Gastrocnemius medialis (tissue), 4 donors: ENCODE results near the gene GABRB1. TPM values are rescaled to one million over a fixed set of nuclear protein-coding genes. Genes with fewer than 3 reads are reported as not detected.

Experiments
- ATAC-seq, 2 donors: fragments of 150-250 bp; one replicate each; pipeline ENCODE4 v1.9.1; 2016
- DNase-seq, 2 donors: peaks; one replicate each; pipeline ENCODE4 v3.0.0-alpha.2; 2019
- H3K27ac ChIP-seq, 4 donors: fragments of 200-600 bp; sonication (generic); 1 replicate in 1 of 4; 2 replicates in 3 of 4; pipeline ENCODE4 v1.5.1; 2016 to 2018; ENCODE audit warnings: mild to moderate bottlenecking in 2 of 4, moderate library complexity in 1 of 4
- H3K27me3 ChIP-seq, 3 donors: fragments of 200-600 bp; sonication (generic) in 2 of 3; 1 replicate in 1 of 3; 2 replicates in 2 of 3; pipeline versions ENCODE4 v1.5.1 to v1.6.0; 2016 to 2019; ENCODE audit warnings: mild to moderate bottlenecking in 1 of 3, moderate library complexity in 1 of 3
- H3K36me3 ChIP-seq, 2 donors: fragments of 200-600 bp; sonication (generic) in 1 of 2; one replicate each; pipeline ENCODE4 v1.5.1; 2017 to 2018
- H3K4me1 ChIP-seq, 2 donors: fragments of 200-600 bp; sonication (generic) in 1 of 2; one replicate each; pipeline ENCODE4 v1.5.1; 2016 to 2017; ENCODE audit warnings: mild to moderate bottlenecking in 2 of 2
- H3K4me3 ChIP-seq, 4 donors: fragments of 200-600 bp; sonication (generic) in 3 of 4; 1 replicate in 1 of 4; 2 replicates in 3 of 4; pipeline ENCODE4 v1.5.1; 2016 to 2019; ENCODE audit warnings: mild to moderate bottlenecking in 2 of 4
- H3K9me3 ChIP-seq, 3 donors: fragments of 200-600 bp; sonication (generic) in 2 of 3; 1 replicate in 1 of 3; 2 replicates in 2 of 3; pipeline ENCODE4 v1.5.1; 2016 to 2019
- CTCF ChIP-seq, 5 experiments: fragments of 450-650 bp in 3 of 5; fragments of 200-600 bp in 2 of 5; sonication (generic) in 2 of 5; IDR thresholded peaks in 4 of 5; conservative IDR thresholded peaks in 1 of 5; 1 replicate in 4 of 5; 2 replicates in 1 of 5; pipeline ENCODE4 v1.5.1; 2016 to 2019; ENCODE audit warnings: antibody characterized with exemption in 5 of 5, mild to moderate bottlenecking in 3 of 5, moderate library complexity in 3 of 5
- POLR2A ChIP-seq, 2 donors: fragments of 450-650 bp; IDR thresholded peaks; one replicate each; pipeline ENCODE4 v1.6.1; 2017; ENCODE audit warnings: antibody characterized with exemption in 2 of 2, mild to moderate bottlenecking in 2 of 2, moderate library complexity in 2 of 2
- in situ Hi-C, 4 donors: fragments of 200-750 bp; cut with MboI; loops; one replicate each; pipeline versions ENCODE4 v1.15.0 to v1.8.0; 2017; ENCODE audit warnings: low sequenced_read_pairs in 4 of 4
- intact Hi-C: fragments of 100-400 bp; cut with DNase I; formaldehyde crosslinking; loops from one replicate; pipeline ENCODE4 v1.15.1; 2023; ENCODE audit warnings: low total_unique reads
- total RNA-seq, 4 donors: library from RNA; depleted of rRNA; stranded (reverse); fragments of >200 nt; gene quantifications; one replicate each; pipeline versions ENCODE4 v1.1.0 to v1.2.3, GENCODE V29; 2016

The GABRB1 gene
- total RNA-seq = not detected

GRCh38 chr4:47031011-47031678, at the start of gene GABRB1:
GABRB1 (plus strand) TSS chr4:47031567.
- Histone ChIP-seq H3K36me3 (no peaks in the 10 kb centered on the region), H3K27ac (no peak within 1 kb of the TSS), H3K4me3 (peak within 1 kb of the TSS in 3 of 4 donors; percentile 25 to 29 (median 27)), H3K27me3 (peaks cover 14 to 15% (median 14%) of the 10 kb centered on the region in 3 donors), H3K4me1 (no peaks in the 10 kb centered on the region), H3K9me3 (no peaks in the 10 kb centered on the region)
- TF ChIP-seq CTCF (IDR thresholded peaks at IDR 0.05 in 4 of 5, conservative IDR thresholded peaks at IDR 0.05 in 1 of 5) (no peak), POLR2A (IDR thresholded peaks at IDR 0.05) (no peak)
- intact Hi-C loops = no loop called here
- ATAC-seq = no peak
- in situ Hi-C loops = no loop called here
- DNase-seq = no peak

- ATAC-seq (no peak), DNase-seq (no peak)
- in situ Hi-C loops (no loop called here), intact Hi-C loops (no loop called here)
- no peaks in the 10 kb centered on the region for H3K9me3 ChIP-seq
- H3K4me1 ChIP-seq = no peaks in the 10 kb centered on the region
- no peaks in the 10 kb centered on the region for H3K27me3 ChIP-seq
- no peaks in the 10 kb centered on the region for H3K36me3 ChIP-seq
- TF ChIP-seq CTCF (IDR thresholded peaks at IDR 0.05 in 4 of 5, conservative IDR thresholded peaks at IDR 0.05 in 1 of 5) (no peak), POLR2A (IDR thresholded peaks at IDR 0.05) (no peak)
- no peak overlapping the region for H3K4me3 ChIP-seq
- H3K27ac ChIP-seq = no peak overlapping the region
Measured at GRCh38 chr4:46984781-46985180, 46.6 kb upstream of the GABRB1 start.

GRCh38 chr4:46986922-46987638, 44.3 kb upstream of the GABRB1 start:
- TF ChIP-seq POLR2A (IDR thresholded peaks at IDR 0.05) = no peak
- TF ChIP-seq CTCF (IDR thresholded peaks at IDR 0.05 in 4 of 5, conservative IDR thresholded peaks at IDR 0.05 in 1 of 5) = no peak

GRCh38 chr4:46992338-46992737, 39.0 kb upstream of the GABRB1 start:
- in situ Hi-C loops = no loop called here

More at GRCh38 chr4:46986922-46987638, 44.3 kb upstream of the GABRB1 start:
- intact Hi-C loops = no loop called here
- no peak for ATAC-seq
- H3K36me3 ChIP-seq = no peaks in the 10 kb centered on the region
- H3K27ac ChIP-seq = no peak overlapping the region
- DNase-seq = no peak
- no peak overlapping the region for H3K4me3 ChIP-seq
- H3K9me3 ChIP-seq = no peaks in the 10 kb centered on the region
- H3K27me3 ChIP-seq = no peaks in the 10 kb centered on the region
- no peaks in the 10 kb centered on the region for H3K4me1 ChIP-seq
- in situ Hi-C loops = no loop called here

More at GRCh38 chr4:46992338-46992737, 39.0 kb upstream of the GABRB1 start:
- DNase-seq = no peak
- no peak overlapping the region for H3K4me3 ChIP-seq
- intact Hi-C loops = no loop called here
- no peaks in the 10 kb centered on the region for H3K4me1 ChIP-seq
- H3K36me3 ChIP-seq = no peaks in the 10 kb centered on the region
- TF ChIP-seq CTCF (IDR thresholded peaks at IDR 0.05 in 4 of 5, conservative IDR thresholded peaks at IDR 0.05 in 1 of 5) = no peak
- TF ChIP-seq POLR2A (IDR thresholded peaks at IDR 0.05) = no peak
- ATAC-seq = no peak
- peaks cover 10 to 11% (median 11%) of the 10 kb centered on the region in 3 donors for H3K27me3 ChIP-seq
- H3K9me3 ChIP-seq = no peaks in the 10 kb centered on the region
- H3K27ac ChIP-seq = no peak overlapping the region
